LNCAP (cell line): ENCODE results near the gene IDH3G.

ENCODE experiments used
- TF ChIP-seq, protein P1 (sequence below): fragments of 450-650 bp; IDR thresholded peaks from 2 replicates; pipeline ENCODE4 v1.5.1; 2017; ENCODE audit warnings: mild to moderate bottlenecking

Gene IDH3G

GRCh38 chrX:153806999-153807575 lies 12.9 kb upstream of the IDH3G start:
- TF ChIP-seq, protein P1, sequence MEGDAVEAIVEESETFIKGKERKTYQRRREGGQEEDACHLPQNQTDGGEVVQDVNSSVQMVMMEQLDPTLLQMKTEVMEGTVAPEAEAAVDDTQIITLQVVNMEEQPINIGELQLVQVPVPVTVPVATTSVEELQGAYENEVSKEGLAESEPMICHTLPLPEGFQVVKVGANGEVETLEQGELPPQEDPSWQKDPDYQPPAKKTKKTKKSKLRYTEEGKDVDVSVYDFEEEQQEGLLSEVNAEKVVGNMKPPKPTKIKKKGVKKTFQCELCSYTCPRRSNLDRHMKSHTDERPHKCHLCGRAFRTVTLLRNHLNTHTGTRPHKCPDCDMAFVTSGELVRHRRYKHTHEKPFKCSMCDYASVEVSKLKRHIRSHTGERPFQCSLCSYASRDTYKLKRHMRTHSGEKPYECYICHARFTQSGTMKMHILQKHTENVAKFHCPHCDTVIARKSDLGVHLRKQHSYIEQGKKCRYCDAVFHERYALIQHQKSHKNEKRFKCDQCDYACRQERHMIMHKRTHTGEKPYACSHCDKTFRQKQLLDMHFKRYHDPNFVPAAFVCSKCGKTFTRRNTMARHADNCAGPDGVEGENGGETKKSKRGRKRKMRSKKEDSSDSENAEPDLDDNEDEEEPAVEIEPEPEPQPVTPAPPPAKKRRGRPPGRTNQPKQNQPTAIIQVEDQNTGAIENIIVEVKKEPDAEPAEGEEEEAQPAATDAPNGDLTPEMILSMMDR = no peak

DNA sequence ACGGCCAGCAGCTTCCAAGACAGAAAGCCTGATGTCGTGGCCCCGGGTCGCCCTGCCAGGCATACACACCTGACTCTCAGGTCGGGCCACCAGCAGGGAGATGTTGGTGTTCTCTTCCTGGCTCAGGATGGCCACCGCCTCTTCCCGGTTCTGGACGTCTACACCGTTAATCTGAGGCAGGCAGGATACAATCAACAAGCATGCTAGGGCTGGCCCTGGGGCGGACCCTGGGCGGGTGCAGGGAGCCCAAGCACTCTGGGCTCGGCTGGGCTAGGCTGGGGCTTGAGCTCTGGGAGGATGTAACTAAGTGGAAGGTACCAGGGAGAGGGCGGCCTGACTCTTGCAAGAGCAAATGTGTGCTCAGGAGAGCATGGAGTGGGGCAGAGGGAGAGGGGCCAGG lies 11.3 kb upstream of the IDH3G start:
- TF ChIP-seq, protein P1 = no peak

DNA sequence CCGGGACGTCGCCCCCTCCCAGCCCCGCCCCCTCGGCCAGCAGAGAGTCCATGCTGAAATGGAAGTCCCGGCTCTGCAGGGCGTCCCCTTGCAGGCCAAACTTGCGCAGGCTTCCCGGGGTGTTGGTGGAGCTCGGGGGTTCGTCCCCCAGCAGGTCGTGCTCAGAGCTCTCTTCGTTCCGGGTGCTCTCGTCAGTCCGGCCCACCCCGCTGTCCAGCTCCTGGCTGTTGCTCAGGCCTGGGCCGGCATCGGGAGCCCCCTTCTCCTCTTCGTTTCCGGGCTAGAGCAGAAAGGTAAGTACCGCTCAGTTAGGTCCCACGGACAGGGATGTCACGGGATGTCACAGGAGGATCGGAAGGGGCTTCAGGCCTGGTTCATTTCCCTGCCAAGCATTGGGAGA lies 10.4 kb upstream of the IDH3G start:
- TF ChIP-seq, protein P1 = no peak

GRCh38 chrX:153804100-153804595 lies 10.0 kb upstream of the IDH3G start:
- TF ChIP-seq, protein P1 = no peak

- TF ChIP-seq, protein P1 = no peak
These were observed 9.3 kb upstream of the IDH3G start for GRCh38 chrX:153803211-153804099.

DNA sequence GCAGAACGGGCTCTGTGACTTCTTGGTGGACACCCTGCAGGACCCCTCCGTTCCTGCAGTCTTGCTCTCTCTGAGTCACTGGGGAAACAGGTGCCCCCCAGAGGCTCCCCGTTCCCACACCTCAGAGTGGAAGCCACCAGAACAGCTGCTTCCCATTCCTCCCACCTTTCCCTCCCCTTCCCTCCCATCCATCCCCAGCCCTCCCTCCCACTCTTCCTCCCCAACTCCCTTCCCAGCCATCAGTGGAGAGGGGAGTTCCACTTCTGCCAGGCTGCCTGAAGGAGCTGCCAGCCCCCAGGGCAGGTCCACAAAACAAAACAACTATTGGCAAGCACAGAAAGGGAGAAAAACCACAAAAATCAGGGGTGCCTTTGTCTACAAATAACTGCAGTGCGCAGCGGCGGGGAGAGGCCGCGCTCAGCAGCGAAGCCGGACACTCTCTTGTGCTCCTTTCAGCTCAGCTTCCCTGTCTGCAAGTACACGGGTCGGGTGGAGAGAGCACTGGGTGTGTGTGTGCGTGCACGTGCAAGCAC lies 8.4 kb upstream of the IDH3G start:
- TF ChIP-seq, protein P1 = no peak

- TF ChIP-seq, protein P1 = no peak
These were observed 7.5 kb upstream of the IDH3G start for GRCh38 chrX:153801669-153802068.
